ENCODE measurements around the gene PRKAG1. TPM values are rescaled to one million over a fixed set of nuclear protein-coding genes. Genes with fewer than 3 reads are reported as not detected.

Gene PRKAG1
- total RNA-seq, 2 experiments from 2014 or later: 49.4 to 50.9 TPM

DNA sequence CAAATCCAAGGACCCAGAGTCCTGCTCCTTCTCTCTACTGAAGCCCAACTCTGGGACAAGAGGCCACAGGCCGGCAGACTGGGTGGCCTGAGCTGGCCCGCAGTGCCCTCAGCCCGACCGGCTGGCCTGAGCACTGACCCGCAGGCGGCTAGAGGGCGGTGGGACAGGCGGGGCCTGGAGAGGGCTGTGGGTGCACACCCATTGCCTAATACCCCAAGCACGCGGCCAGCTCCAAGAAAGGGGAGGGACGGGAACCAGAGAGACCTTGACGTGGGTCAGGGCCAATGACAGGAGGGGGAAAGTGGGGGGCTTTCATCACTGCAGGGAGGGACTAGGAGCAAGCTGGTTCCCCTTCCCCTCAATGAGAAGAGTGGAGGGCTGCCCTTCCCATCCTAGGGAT, 45.0 kb downstream of the PRKAG1 start:
- intact Hi-C loops (cut with micrococcal nuclease): loop anchor here (10.0 kb wide), 1 partner anchor 371 kb away; the partner anchor contains the start of gene DNAJC22
- no peak overlapping the region for H3K4me3 Mint-ChIP-seq
- CTCF ChIA-PET: interaction anchor here (0.6 to 3.8 kb wide), 4 partner anchors 9 to 146 kb away, joined by 3 to 26 read pairs (median 3); no protein-coding TSS in a partner anchor
- peaks cover 52% of the 10 kb centered on the region for H3K27me3 Mint-ChIP-seq (ENCODE audit: low read depth)
- peaks cover 40% of the 10 kb centered on the region for H3K4me1 Mint-ChIP-seq (ENCODE audit: low read depth)
- no peak overlapping the region for H3K27ac Mint-ChIP-seq
- no peaks in the 10 kb centered on the region for H3K9me3 Mint-ChIP-seq
- H3K36me3 Mint-ChIP-seq (ENCODE audit: low read depth): no peaks in the 10 kb centered on the region
- DNase-seq: no peak

DNA sequence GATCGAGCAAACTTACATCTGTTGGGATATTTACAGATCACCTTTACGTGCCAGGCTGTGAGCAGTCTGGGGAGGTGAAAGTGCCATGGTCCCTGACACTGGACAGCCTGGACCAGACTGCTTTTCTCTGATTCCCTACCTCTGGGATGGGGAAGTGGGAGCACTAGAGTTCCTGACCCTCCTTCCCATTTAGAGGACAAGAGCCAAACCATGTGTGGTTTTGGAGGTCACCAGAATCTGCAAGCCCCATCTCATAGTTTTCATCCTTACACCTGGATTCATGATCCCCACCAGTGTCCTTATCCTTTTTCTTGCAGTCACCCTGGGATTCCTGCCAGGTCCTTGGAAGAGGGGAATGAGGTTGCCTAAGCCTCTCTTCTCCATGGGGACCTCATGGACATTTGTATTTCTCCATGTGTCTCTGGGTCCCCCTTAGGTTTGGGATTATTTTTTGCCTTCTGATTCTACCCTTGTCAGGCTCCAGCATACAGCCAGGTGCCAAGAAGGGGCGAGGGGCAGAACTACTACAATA, 45.6 kb downstream of the PRKAG1 start:
- Mint-ChIP-seq H3K36me3 (ENCODE audit: low read depth) (no peaks in the 10 kb centered on the region), H3K4me3 (no peak overlapping the region), H3K4me1 (ENCODE audit: low read depth) (peaks cover 40% of the 10 kb centered on the region), H3K27ac (no peak overlapping the region), H3K27me3 (ENCODE audit: low read depth) (peaks cover 50% of the 10 kb centered on the region), H3K9me3 (no peaks in the 10 kb centered on the region)
- CTCF ChIA-PET: interaction anchor here (0.6 to 3.8 kb wide), 4 partner anchors 10 to 147 kb away, joined by 3 to 26 read pairs (median 3); no protein-coding TSS in a partner anchor
- no peak for DNase-seq
- intact Hi-C loops (cut with micrococcal nuclease): loop anchor here (10.0 kb wide), 1 partner anchor 372 kb away; the partner anchor contains the start of gene DNAJC22

DNA sequence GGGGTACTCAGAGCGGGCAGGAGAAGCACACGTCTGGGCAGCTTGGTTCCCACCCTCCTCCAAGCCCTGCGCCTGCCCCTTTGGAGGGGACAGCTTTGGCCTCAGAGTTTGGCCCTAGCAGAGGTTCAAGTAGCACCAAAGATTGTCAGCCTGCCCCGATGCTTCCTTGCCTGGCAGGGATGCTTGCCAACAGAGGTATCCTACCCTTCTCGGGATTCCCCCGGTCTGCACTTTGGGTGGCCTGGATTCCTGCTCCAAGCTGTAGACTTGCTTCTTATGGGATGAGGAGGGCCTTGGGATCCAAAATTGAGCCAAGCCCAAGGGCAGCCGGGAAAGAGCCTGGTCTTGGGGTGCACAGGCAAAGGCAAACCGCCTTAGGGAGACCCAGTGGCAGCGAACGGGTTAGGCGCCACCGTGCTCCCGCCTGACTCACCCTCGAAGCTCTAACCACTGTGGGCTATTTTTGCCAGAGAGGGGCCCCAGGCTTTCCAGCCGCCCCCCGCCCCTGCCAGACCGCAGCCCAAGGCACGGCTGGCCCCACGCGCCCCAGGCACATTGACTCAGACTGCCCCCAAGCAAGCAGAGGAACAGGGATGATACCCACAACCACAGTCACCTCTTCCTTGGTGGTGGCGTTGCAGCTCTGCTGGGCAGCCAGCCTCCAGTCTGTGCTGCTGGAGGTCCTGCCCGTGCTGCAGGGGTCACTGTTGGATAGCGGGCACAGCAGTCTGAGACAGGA, 46.2 kb downstream of the PRKAG1 start:
- Mint-ChIP-seq H3K4me3 (no peak overlapping the region), H3K27ac (no peak overlapping the region), H3K36me3 (ENCODE audit: low read depth) (no peaks in the 10 kb centered on the region), H3K9me3 (no peaks in the 10 kb centered on the region), H3K27me3 (ENCODE audit: low read depth) (peaks cover 46% of the 10 kb centered on the region), H3K4me1 (ENCODE audit: low read depth) (peaks cover 35% of the 10 kb centered on the region)
- no peak for DNase-seq
- CTCF ChIA-PET: interaction anchor here (0.5 to 3.8 kb wide), 3 partner anchors 15 to 112 kb away, joined by 3 to 26 read pairs (median 3); no protein-coding TSS in a partner anchor
- intact Hi-C loops (cut with micrococcal nuclease): loop anchor here (10.0 kb wide), 1 partner anchor 372 kb away; the partner anchor contains the start of gene DNAJC22

DNA sequence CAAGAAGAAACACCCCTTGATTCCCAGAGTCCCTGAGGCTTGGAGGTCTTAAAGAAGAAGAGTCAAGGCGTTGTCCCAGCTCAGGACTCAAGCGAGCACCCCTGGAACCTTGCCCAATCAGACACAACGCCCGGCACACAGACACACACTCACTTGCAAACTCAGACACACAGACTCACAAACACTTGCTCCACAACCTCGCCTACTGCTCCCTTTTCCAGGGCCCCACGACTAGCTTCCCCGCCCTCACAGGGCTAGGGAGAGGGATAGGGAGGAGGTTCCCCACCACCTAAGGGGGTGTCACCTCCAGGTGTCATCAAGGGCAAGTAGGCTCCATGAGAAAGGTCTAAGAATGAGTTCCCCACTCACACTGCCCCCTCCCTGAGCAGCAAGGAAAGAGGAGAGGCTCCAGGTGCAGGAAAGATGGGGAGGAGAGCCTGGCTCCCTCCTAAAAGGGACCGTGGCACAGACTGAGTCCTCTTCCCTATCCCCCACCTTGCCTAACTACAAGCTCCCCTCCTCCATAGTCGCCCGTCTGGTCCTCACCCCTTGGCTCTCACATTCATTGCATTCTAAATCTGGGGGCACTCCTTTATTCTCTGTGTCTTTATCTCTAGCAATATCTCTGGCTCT, 47.8 kb downstream of the PRKAG1 start:
- peaks cover 31% of the 10 kb centered on the region for H3K4me1 Mint-ChIP-seq (ENCODE audit: low read depth)
- H3K4me3 Mint-ChIP-seq: peak overlapping the region; percentile 61
- intact Hi-C loops (cut with micrococcal nuclease): loop anchor here (1.0 to 10.0 kb wide), 3 partner anchors 7 to 374 kb away; partner anchors contain the start of genes ARF3, DNAJC22 and WNT1
- no peaks in the 10 kb centered on the region for H3K9me3 Mint-ChIP-seq
- H3K36me3 Mint-ChIP-seq (ENCODE audit: low read depth): no peaks in the 10 kb centered on the region
- peaks cover 44% of the 10 kb centered on the region for H3K27me3 Mint-ChIP-seq (ENCODE audit: low read depth)
- CTCF ChIA-PET: interaction anchor here (0.6 to 4.0 kb wide), 7 partner anchors 8 to 49 kb away, joined by 3 to 26 read pairs (median 3); no protein-coding TSS in a partner anchor
- H3K27ac Mint-ChIP-seq: no peak overlapping the region
- DNase-seq: no peak

DNA sequence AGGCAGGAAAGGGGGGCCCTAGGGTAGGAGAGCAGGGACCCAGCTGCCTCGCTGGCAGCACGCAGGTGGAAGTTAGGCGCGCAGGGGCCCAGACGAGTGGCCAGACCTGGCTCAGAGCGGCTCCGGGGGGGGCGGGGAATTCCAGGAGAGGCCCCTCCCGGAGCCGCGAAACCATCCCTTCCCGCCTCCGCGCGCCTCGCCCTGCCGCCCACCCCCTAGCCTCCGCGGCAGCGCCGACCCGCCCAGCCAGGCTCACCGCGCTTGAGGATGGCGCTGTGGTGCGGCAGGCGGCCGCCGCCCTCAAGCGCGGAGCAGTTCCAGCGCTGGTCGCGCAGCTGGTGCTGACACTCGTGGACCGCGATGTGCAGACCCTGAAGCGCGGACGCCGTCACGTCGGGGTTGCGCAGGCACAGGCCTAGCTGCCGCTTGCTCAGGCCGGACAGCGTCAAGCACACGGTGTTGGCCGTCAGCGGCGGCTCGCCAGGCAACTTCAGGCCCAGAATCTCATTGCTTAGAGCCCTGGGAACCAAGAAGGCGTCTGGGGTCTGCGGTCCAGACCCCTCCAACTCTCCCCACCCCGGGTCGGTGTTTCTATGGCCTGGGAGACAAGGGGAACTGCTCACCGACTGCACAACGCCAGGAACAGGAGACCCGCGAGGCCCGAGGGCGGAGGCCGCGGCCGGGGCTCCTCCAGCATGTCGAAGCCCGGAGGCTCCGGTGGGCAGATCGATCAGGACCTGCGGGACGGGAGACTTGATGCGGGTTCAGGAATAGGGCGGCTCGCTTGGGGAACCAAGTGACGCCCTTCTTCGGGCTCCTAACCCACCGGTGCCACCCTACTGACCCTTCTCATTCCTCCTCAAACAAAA, 48.5 kb downstream of the PRKAG1 start:
- intact Hi-C loops (cut with micrococcal nuclease): loop anchor here (1.0 to 10.0 kb wide), 3 partner anchors 8 to 375 kb away; partner anchors contain the start of genes ARF3, DNAJC22 and WNT1
- Mint-ChIP-seq H3K4me1 (ENCODE audit: low read depth) (peaks cover 31% of the 10 kb centered on the region), H3K4me3 (no peak overlapping the region), H3K36me3 (ENCODE audit: low read depth) (no peaks in the 10 kb centered on the region), H3K9me3 (no peaks in the 10 kb centered on the region), H3K27ac (no peak overlapping the region), H3K27me3 (ENCODE audit: low read depth) (peaks cover 42% of the 10 kb centered on the region)
- DNase-seq: peak; percentile 48
- CTCF ChIA-PET: interaction anchor here (0.6 to 5.6 kb wide), 15 partner anchors 9 to 155 kb away, joined by 3 to 37 read pairs (median 4); partner anchors contain the start of genes ARF3 and WNT1

DNA sequence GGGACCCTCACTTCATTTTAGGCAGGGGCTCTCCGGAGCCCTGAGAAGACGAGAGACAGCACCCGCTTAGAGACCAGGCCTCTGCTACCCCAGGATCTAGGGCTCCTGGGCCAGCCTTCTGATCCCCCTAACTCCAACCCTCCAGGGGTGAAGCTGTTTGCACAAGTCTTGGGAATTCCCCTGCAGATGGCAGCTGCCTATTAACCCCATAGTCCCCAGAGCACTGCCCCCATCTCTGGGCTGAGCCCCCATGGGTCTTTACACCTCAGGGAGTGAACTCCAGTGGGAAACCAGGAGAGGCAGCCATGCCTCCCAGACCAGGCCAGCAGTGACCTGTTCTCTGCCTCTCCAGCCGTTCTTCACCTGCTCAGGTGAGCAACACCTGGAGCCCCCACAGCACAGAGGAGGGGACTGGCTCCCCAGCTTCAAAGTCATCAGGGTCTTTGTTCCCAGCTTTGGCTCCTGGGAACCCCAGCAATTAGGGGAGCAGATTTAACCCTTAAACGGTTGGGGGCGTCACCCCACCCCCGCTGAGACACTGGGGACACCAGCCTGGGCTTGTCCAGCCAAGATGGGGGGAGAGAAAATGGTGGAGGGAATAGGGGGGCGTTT, 49.3 kb downstream of the PRKAG1 start:
- CTCF ChIA-PET: interaction anchor here (0.6 to 5.6 kb wide), 14 partner anchors 9 to 154 kb away, joined by 3 to 37 read pairs (median 4); partner anchors contain the start of genes ARF3 and WNT1
- no peak overlapping the region for H3K27ac Mint-ChIP-seq
- no peak for DNase-seq
- peaks cover 37% of the 10 kb centered on the region for H3K27me3 Mint-ChIP-seq (ENCODE audit: low read depth)
- peaks cover 31% of the 10 kb centered on the region for H3K4me1 Mint-ChIP-seq (ENCODE audit: low read depth)
- no peaks in the 10 kb centered on the region for H3K9me3 Mint-ChIP-seq
- no peak overlapping the region for H3K4me3 Mint-ChIP-seq
- H3K36me3 Mint-ChIP-seq (ENCODE audit: low read depth): no peaks in the 10 kb centered on the region
- intact Hi-C loops (cut with micrococcal nuclease): no loop called here

DNA sequence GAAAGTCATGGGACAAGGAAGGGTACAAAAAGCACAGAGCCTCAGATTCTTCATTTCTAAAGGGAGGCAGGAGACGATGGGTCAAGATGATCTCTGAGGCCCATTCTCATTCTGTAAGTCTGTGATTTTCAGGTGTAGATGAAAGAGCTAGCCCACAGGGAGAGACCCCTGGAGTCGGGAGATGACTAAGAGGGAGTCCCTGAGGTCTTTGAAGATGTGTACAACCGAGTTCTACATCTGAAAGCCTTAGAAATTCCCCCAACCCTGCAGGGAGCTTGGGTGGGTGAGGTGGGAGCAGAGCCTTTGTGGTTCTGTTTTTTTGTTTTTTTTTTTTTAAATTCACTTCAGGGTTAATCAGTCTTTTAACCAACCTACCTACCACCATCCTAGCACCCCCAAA, 50.1 kb downstream of the PRKAG1 start:
- no peak for DNase-seq
- Mint-ChIP-seq H3K4me3 (no peak overlapping the region), H3K27me3 (ENCODE audit: low read depth) (peaks cover 34% of the 10 kb centered on the region)

DNA sequence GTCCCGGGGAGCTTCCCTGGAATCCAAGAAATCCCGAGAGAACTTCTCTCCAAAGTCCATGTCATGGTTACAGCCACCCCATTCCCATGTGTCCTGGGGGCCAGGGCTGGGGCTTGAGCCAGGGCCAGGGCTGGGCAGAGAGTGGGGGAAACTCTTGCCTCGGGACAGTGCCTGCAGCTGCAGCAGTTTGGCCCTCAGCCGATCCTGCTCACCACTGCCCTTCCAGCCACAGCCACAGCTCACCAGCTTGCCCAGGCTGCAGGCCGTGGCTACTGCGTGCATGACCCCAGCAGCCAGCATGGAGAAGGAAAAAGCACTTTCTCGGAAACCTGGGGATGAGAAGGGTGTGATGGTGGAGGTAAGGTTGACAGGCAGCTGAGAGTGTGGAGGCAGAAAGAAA, 50.6 kb downstream of the PRKAG1 start:
- Mint-ChIP-seq H3K9me3 (no peaks in the 10 kb centered on the region), H3K4me3 (no peak overlapping the region), H3K36me3 (ENCODE audit: low read depth) (no peaks in the 10 kb centered on the region), H3K4me1 (ENCODE audit: low read depth) (peaks cover 31% of the 10 kb centered on the region), H3K27ac (no peak overlapping the region), H3K27me3 (ENCODE audit: low read depth) (peaks cover 29% of the 10 kb centered on the region)
- intact Hi-C loops (cut with micrococcal nuclease): no loop called here
- CTCF ChIA-PET: interaction anchor here (0.6 to 5.6 kb wide), 6 partner anchors 10 to 122 kb away, joined by 3 to 37 read pairs (median 14); partner anchors contain the start of genes ARF3 and WNT1
- DNase-seq: no peak

More for the DNA sequence above, 50.1 kb downstream of the PRKAG1 start:
- H3K4me1 Mint-ChIP-seq (ENCODE audit: low read depth): peaks cover 31% of the 10 kb centered on the region
- CTCF ChIA-PET: interaction anchor here (0.6 to 5.6 kb wide), 10 partner anchors 10 to 121 kb away, joined by 3 to 37 read pairs (median 5); partner anchors contain the start of genes ARF3 and WNT1
- H3K36me3 Mint-ChIP-seq (ENCODE audit: low read depth): no peaks in the 10 kb centered on the region
- intact Hi-C loops (cut with micrococcal nuclease): no loop called here
- no peaks in the 10 kb centered on the region for H3K9me3 Mint-ChIP-seq
- H3K27ac Mint-ChIP-seq: no peak overlapping the region

DNA sequence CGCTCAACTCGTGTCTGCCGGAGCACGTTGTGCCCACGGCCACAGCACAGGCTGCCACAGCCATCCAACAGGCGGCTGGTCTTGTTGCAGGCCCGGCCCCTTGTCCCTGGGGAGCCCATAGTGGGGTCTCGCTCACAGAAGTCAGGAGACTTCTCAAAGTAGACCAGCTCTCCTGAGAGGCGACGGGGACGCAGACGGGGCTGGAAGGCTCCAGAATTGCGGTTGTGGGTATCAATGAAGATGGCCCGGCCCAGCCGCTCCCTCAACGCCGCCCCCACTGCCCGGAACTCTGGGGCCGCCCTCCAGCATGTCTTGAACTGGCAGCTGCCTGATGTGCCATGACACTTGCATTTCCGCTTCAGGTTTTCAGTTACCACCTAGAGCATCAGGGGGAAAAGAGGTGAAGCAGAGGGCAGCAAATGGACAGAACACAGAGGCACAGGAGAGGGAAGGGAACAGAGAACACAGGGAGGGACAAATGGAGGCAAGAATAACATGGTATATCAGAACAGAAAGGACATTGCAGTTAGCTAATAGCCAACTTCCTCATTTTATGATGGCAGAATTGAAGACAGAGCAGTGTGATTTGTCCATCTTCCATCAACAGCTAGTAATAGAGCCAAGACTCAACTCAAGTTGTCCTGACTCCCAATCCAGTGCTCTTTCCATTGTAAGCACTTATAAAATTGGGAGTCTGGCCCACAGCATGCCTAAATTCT, 52.2 kb downstream of the PRKAG1 start:
- Mint-ChIP-seq H3K27ac (no peak overlapping the region), H3K36me3 (ENCODE audit: low read depth) (no peaks in the 10 kb centered on the region), H3K4me1 (ENCODE audit: low read depth) (peaks cover 24% of the 10 kb centered on the region), H3K4me3 (no peak overlapping the region), H3K9me3 (no peaks in the 10 kb centered on the region), H3K27me3 (ENCODE audit: low read depth) (peaks cover 14% of the 10 kb centered on the region)
- no peak for DNase-seq
- CTCF ChIA-PET: interaction anchor here (0.5 to 5.6 kb wide), 10 partner anchors 13 to 663 kb away, joined by 3 to 37 read pairs (median 4); partner anchors contain the start of genes DDX23, PRPH and WNT1
- intact Hi-C loops (cut with micrococcal nuclease): no loop called here

DNA sequence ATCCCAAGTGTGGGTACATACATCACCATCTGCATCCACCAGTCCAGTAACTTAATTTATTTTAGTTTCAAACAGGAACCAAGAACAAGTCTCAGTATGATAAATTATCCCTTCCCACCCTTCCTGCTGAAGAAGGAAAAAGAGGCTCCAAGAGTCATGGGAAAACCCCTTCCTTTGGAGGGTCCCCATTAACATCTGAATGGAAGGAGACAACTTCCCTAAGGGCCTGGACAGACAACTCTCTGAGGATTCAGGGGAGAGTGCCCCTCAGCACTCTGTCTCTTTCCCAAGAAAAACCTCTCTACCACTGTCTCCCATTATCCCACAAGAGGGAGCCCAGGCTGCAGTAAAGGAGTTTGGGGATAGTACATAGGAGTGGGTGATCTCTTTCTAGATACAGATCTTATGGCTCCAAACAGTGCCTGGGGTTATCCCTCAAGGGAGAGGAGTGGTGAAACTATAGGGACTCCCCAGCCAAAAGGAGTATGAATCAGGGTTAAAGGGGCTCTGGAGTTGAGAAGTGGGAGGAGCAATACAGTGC, 53.2 kb downstream of the PRKAG1 start:
- CTCF ChIA-PET: interaction anchor here (0.6 to 5.6 kb wide), 4 partner anchors 13 to 38 kb away, joined by 3 to 37 read pairs (median 4); no protein-coding TSS in a partner anchor
- peak; percentile 13 for DNase-seq
- H3K27ac Mint-ChIP-seq: no peak overlapping the region
- H3K4me3 Mint-ChIP-seq: no peak overlapping the region
- peaks cover 4% of the 10 kb centered on the region for H3K27me3 Mint-ChIP-seq (ENCODE audit: low read depth)
- intact Hi-C loops (cut with micrococcal nuclease): no loop called here
- no peaks in the 10 kb centered on the region for H3K36me3 Mint-ChIP-seq (ENCODE audit: low read depth)
- peaks cover 14% of the 10 kb centered on the region for H3K4me1 Mint-ChIP-seq (ENCODE audit: low read depth)
- H3K9me3 Mint-ChIP-seq: no peaks in the 10 kb centered on the region
